GM03348 (cell line): ENCODE results near the gene UCK2.

Experiments
- DNase-seq: peaks from one replicate; pipeline ENCODE4 v3.0.0; 2012; ENCODE audit warnings: low spot score

UCK2 gene

DNA sequence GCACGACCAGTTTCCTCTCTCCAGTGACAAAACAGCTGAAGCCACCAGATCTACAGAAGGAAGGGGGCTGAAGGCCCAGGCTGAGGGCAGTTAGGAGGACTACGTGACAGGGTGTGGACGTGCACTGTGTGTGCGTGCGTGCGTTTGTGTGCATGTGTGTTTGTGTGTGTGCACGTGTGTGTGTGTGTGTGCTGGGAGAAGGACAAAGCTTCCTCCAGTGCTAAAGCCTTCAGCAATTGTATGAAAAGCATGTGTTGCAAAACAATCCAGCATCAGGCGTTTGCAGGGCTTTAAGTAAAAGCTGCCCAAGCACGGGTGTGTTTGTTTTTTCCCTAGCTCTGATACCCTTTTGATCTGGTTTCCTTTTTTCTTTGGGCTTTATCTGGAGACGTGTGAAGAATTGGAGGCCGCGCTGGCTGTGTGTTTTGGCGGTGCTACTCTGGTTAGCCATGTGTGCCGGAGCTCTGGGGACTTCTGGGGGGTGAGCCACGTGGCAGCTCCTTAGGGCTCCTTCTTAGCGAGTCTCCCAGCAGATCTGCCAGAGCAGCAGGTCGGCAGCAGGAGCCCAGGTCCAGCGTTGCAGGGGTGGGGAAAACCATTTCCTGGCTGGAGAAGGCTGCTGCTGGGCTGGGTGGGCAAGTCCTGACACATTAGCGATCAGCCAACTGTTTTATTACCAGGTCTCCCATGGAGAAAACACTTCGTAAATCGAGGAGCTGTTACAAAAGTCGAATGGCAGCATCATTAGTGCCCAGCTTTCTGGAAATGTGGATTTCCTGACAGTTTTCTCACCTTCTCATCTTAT is 73.4 kb downstream of the UCK2 start:
- peak; percentile 30 for DNase-seq

DNA sequence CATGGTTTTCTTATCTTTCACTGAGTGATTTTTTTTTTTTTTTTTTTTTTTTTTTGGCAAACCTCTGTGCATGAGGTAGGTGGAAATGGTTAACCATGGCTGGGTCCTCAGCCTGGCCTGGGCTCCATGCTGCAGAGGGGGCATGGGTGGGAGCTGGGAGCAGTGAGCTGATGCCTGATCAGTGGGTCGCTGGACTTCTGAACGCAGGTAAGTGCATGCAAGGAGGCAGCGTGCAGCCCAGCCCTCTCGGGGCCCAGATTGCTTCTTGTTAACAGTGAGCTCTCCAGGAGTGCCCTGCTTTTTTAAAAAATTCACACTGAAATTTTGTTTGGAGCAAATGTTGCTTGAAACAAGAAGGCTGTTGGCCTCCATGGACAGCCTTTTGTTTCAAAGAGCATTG is 75.2 kb downstream of the UCK2 start:
- no peak for DNase-seq

DNA sequence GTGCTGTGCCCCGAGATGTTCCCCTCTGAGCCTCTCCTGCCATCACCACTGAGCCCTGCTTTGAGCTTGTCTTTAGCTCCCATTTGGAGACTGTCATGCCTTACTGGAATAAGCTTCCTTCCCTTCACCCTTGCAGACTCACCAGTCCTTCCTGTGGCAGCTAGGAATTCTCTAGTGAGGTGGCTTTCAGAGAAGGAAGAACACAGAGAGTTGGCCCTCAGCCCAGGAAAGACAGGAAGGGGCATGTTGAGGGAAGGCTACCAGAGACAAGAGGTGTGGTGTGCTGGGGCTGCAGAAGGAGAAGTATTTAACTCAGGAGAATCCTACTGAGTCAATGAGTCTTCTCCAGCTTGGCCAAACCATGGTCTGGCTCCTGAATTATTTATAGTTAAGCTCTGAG is 76.3 kb downstream of the UCK2 start:
- DNase-seq = peak; percentile 50

DNA sequence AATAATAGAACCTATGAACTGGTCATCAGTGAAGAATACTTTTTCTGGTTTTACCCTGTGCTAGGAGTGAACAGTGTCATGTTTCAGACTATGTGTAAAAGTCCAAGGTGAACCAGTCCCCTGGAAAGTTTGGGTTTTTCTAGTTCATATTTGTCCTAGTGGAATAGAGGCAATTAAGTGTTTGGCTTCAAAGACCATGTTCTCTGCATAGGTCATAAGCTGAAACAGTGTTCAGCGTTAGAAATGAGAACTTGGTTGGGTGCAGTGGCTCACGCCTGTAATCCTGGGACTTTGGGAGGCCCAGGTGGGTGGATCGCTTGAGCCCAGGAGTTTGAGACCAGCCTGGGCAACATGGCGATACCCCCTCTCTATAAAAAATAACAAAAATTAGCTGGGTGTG is 77.5 kb downstream of the UCK2 start:
- no peak for DNase-seq

DNA sequence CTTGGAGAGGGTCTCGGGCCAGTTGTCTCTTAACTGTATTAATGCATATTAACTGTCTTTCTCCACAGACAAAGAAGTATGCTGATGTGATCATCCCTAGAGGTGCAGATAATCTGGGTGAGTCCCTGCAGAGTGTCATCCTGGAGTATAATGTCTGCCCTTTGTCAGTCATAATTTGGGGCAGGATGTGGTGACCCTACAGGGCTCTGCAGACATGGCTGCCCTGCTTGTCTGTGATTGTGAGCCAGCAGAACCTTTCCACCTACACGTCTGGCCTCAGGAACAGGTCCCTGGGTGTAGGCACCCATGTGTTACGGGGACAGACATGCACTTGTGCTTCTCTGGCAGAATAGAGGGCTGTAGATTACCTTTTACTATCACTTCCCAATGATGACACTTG is 78.4 kb downstream of the UCK2 start:
- no peak for DNase-seq

DNA sequence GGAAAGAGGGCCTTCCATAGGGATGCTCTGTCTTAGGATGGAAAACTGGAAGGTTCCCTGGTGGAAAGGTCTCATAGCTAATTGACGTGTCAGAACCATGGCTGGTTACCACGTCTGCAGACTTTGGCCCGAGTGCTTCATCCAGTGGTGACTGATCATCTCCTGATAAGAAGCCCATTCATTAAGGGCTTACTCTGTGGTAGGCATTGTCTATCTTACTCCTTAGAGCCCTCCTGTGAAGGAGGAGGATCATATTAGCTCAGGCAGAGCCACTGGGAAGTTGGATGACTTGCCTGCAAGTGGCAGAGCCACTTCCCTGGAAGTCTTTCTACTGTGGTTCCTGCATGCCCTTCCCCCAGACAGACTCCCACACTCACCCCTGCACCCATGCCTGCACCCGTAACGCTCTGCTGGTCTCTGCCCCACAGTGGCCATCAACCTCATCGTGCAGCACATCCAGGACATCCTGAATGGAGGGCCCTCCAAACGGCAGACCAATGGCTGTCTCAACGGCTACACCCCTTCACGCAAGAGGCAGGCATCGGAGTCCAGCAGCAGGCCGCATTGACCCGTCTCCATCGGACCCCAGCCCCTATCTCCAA is 79.9 kb downstream of the UCK2 start:
- DNase-seq = no peak

DNA sequence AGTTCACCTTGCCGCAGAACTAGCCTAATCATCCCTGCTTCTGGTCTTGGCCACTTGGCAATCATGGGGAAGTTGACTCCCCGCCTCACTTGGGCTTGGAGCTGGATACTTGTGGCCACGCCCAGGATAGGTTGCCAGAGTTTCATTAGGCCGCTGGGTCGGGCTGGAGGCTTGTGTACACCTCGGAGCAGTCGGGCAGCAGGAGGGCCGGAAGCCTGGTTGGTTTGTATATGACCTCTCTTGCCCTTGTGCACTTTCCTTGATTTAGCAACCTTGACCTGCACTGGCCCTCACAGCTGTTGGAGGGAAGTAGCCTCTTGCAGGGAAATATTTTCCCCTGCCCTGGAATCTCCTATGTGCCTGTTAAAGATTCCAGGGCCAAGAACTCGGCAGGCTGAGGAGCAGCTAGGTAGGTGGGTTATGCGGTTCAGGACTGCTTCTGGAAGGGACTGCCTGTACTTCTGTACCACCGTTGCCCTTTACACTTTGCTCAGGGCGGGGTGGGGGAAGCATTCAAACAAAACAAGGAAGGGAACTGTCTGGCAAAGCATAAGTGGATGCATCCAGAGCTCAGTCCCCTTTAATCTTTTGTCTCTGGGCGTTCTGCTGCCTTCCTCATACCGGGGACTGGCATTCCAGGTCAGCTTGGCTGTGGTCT is 83.5 kb downstream of the UCK2 start:
- no peak for DNase-seq

DNA sequence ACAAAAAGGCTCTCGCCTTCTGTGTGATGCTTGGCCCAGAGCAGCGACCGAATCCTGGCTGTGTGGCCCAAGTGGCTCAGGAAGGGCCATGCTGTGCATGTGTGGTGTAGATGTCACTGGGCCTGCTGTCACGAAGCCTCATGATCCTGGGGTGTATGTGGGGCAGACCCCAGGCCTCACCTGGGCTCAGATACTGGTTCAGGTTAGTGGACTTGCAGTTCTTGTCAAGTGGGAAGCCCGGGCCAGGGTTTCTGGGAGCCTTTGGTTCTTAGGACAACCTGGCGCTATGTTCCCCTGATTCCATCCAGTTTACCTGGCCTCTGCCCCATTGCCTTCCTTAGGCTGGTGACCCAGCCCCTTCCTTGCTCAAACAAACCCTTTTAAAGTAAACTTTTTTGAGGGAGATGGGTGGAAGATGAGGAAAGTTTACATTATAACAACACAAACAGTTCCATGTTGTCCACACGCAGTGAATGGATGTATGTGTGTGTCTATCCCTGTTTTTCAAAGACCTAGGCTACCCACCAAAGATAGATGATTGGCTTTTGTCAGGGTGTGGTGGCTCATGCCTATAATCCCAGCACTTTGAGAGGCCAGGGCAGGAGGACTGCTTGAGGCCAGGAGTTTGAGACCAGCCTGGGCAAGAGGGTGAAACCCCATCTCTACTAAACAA is 84.3 kb downstream of the UCK2 start:
- no peak for DNase-seq

DNA sequence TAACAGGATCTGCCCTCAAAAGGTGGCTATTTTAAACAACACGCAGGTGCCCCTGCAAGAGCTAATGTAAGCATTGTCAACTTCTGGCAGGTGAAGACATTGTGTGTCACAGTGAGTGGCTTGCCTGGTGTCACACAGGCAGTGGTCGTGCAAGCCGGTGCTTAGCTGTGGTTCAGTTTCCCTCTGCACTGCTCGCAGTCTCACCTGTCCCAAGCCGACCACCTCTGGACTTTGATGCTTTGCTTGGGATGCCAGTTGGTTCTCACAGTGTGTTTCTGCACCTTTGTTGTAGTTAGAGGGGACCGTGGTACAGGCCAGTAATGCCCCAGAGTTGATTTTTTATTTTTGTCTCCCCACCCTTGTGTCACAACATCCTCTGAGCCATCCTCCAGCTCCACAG is 85.2 kb downstream of the UCK2 start:
- DNase-seq = no peak

DNA sequence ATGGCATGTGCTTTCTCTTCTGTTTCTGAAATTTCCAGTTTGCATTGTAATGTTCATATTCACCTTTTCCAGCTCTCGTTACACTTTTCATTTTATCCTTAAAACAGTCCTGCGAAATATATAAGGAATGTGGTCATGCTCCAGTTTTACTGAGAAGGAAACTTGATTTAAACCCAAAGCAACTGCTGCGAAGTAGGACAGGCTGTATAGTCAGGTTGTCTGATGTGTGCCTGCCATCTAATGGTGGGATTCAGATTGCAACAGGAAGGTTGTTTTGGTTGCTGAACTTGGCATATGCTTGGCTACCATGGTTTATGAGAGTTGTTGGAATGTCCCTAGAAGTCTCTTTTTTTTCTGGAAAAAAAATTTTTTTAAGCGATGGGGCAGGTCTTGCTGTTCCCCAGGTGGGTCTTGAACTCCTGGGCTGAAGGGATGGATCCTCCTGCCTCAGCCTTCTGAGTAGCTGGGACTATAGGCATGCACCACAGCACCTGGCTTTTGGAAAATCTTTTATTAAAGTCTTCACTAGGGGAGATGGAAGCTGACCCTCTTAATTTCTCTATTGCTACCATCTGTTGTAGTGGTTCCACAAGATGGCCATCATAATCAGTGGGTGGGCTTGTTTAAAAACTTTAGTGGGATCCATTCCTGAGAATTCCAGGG is 86.9 kb downstream of the UCK2 start:
- peak; percentile 86 for DNase-seq

DNA sequence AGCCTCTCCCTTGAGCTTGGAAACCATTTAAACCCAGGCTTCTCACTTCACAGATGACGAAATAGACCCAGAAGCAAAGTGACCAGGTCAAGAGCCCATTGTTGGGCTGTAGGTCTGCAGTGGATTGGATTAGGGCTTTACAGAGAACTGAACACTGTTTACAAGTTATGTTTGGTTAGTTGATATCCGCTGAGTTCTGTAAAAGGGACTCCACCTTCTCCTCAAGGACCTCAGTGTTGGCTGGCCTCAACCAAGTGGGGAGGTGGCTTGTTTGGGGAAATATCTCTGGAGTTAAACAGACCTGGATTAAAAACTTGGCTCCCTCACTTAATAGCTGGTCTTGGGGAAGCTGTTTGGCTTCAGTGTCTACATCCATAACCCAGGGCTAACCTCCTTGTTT is 88.1 kb downstream of the UCK2 start:
- DNase-seq = no peak

DNA sequence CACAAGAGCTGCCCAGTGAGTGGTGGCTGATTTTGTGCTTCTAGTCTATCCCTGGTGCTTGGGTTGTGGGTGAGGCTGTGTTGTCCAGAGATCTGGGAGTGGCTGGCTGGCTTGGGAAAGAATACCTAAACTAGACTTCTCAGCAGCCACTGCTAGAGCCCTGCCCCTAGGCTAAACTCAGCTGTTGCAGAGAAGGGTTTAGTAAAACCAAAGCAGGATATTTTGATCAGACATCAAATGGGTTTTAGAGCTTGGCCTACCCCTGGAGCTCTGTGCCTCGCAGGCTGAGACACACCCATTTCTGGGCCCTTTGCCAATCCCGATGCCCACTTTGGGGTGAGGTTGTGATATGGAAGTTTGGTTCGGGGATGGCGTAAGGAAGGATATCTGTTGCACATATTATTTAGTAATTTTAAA is 88.5 kb downstream of the UCK2 start:
- no peak for DNase-seq

DNA sequence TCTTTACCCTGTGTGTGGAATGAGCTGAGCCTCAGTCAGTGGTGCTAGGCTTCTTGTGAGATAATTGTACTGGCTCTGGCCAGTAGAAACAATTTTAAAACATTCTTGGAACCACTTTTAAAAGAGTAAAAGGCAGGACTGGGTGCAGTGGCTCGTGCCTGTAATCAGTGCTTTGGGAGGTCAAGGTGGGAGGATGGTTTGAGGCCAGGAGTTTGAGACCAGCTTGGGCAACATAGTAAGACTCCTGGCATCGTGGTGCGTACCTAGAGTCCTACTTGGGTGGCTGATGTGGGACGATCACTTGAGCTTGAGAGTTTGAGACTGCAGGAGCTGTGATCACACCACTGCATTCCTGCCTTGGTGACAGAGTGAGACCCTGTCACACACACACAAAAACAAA is 89.8 kb downstream of the UCK2 start:
- no peak for DNase-seq

DNA sequence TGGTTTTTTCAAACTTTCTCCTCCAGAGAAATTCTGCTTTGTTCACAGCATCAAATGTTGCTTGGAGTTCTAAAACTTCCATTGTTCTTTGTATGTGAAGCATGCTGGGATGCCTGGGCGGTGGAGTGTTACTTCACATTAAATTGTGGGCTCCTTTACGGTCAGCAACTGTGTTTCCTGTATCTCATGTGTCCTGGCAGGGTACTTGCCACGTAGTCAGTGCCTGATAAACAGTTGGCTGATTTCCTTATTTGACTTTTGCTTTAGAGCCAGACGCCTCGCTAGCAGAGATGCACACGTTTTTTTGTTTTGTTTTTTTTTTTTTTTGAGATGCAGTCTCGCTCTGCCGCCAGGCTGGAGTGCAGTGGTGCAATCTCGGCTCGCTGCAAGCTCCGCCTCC is 96.7 kb downstream of the UCK2 start:
- no peak for DNase-seq

DNA sequence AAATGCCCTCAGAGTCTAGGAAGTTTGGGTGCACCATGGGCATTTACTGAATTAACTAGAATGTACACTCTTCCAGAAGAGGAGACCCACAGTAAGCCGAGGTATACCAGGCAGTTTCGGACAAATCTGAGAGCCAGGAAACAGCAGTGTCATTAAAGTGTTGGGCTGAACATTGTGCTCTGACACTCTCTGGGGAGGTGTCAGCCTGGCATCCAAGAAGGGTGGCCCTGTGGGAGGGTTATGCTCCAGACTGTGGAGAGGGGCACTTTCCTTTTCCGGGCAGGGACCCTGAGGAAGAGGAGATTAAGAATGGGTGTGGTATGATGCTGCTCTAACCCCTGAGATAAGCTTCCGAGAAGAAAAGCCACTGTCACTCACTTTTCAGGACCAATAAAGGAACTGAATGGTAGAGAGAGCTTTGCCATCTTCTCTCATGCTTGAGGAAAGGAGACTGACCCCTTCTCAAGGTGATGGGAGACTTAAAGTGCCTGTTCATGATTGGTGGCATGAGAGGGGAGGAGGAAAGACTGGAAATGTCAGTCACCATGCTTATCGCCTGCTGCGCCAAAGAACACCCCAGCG is 98.2 kb downstream of the UCK2 start:
- no peak for DNase-seq

DNA sequence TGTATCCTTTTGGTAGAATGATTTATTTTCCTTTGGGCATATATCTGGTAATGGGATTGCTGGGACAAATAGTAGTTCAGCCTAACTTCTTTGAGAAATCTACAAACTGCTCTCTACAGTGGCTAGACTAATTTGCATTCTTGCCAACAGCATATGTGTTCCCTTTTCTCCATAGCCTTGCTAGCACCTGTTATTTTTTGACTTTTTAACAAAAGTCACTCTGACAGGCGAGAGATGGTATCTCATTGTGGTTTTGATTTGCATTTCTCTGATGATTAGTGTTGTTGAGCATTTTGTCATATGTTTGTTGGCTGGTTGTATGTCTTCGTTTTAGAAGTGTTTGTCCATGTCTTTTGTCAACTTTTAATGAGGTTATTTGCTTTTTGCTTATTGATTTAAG is 99.8 kb downstream of the UCK2 start:
- DNase-seq = no peak

DNA sequence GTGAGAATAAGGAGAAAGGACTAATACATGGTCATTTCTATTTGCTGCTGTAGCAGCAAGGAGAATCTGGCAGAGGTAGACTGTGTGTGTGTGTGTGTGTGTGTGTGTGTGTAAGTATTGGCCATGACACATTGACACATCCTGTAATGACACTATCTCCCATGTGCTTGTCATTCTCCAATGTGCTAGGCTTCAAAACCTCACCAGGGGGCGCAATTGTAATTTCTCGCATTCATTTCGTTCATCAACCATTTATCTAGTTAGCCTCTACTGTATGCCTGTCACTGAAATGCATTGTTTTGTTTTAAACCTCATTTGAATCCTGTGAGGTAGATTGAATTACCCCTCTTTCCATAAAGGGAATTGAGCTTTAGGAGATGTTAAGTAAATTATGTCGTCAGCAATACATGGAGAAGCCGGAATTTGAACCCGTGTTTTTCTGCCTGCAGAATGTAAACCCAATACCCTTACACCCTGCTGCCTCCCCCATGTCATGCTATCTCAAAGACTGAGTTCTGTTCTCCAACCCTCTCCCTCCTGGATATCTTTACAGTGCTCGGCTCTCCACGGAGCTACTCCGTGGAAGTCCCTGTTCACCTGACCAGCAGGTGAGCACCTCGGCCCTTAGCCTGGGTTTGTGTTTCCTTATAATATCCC is 100.8 kb downstream of the UCK2 start:
- peak; percentile 75 for DNase-seq

DNA sequence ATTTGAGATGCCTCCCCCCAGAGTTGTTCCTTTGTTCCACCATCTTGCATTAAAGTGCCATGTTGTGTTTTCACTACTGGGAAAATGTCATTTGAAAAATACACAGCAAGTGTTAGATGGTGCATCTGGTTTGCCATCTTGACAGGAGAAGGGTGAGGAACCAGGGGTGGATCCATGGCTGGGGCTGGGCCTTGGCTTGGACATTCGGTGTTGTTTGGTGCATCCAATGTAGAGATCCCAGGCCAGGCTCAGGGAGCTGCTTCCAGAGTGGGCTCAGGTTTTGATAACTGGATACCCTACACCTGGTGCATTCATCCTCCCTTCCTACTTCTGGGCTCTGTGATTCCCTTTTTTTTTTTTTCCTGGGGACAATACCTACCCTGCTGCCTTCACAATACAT is 103.5 kb downstream of the UCK2 start:
- no peak for DNase-seq

DNA sequence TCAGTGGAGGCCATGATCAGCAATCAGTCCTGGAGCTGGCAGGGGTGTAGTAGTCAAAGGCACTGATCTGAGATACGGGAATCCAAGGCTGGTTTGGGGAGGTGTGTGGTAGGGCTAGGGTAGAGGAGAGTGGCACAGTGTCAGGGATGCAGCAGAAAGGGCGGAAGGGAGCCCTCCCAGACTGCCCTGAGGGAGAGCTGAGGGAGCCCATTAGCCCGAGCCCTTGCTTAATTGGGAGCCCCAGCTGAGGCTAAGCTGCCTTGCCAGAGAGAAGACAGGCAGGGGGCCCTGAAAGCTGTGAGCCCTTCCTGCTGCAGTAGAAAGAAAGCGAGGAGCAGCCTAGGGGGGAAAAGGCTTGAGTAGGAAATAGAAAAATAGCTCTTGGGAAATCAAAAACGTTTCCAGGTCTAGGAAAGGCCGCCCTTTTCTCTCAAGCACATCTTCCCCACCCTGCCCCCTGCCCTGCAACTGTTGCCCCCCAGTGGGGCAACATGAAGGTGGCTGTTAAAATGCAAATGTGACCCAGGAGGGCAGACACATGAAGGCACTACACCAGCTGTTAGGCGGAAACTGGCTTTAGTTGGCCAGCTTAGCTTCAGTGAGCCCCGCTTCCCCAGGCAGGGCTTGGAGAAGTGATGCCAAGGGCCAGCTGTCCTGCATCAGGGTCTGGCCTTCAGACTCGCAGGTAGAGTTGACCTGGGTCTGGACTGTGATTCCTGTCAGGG is 106.2 kb downstream of the UCK2 start:
- DNase-seq = no peak

DNA sequence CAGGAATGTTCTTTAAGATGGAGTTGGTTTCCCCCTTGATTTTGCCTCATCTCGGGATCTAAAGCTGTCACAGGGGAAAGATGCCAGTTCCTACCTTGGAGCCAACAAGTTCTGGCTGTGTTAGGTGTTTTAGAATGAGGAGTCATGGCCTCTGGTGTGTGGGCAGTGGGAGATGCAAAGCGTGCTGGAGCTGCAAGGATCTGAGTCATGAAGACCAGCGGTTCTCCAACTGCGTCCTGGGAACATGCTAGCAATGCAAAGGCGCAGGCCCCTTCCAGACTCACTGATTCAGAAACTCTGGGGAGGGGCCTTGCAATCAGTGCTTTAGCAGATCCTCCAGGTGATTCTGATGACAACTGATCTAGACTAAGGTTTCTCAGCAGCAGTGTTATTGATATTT is 109.1 kb downstream of the UCK2 start:
- DNase-seq = no peak

DNA sequence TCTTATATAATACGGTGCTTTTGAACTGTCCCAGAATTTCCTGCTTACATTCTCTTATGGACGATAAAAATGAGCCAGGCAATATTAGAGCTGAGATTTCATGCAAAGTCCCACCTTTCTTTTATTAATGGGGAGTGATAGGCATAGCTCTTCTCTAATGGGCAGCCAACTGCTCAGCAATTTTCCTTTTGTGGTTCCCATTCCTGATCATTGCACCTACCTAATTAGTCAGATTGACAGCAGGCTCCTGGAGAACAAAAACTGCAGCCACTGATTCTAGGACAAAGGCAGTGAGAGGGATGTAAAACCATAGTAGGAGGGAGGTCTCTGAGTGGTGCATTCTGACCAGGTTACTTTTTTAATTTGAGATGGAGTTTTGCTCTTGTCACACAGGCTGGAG is 110.4 kb downstream of the UCK2 start:
- no peak for DNase-seq
